Measurements from ENCODE around the gene EPB41L4A. TPM values are rescaled to one million over a fixed set of nuclear protein-coding genes. Genes with fewer than 3 reads are reported as not detected.

The EPB41L4A gene
- total and polyA plus RNA-seq, 2 donors (not counting 3 experiments of a cell fraction or from before 2014, with no cell fraction given): 6.0 to 17.9 TPM

- ChIA-PET POLR2A (interaction anchor here (0.6 kb wide), 1 partner anchor 211 kb away, joined by 3 read pairs; no protein-coding TSS in a partner anchor), CTCF (interaction anchor here (1.0 to 6.3 kb wide), 3 partner anchors 30 to 287 kb away, joined by 3 to 102 read pairs (median 3); partner anchors contain the start of gene EPB41L4A)
- dilution Hi-C loops (cut with MboI; ENCODE audit: extremely low pct_ligation_motif_present, low sequenced_read_pairs) (no loop called here), intact Hi-C loops (cut with micrococcal nuclease) (no loop called here)
- FAIRE-seq (no peak), DNase-seq (ENCODE audit: low read depth, low spot score) (no peak)
- Histone ChIP-seq H3K79me2 (ENCODE audit: control insufficient read depth, insufficient read depth, low read length) (no peaks in the 10 kb centered on the region), H3K4me3 (replicated peaks in 1 of 3; ENCODE audit: insufficient read depth in 1 of 3, low read depth in 1 of 3, low read length in 3 of 3) (no peak overlapping the region), H3K9ac (replicated peaks; ENCODE audit: extremely low read depth, insufficient read depth, low read length) (no peak overlapping the region), H3K27ac (ENCODE audit: insufficient read depth, low read depth, low read length) (no peak overlapping the region), H3K4me2 (ENCODE audit: insufficient read depth, low read length) (no peak overlapping the region), H3K36me3 (ENCODE audit: control insufficient read depth in 2 of 2, extremely low read depth in 1 of 2, insufficient read depth in 2 of 2, low read length in 2 of 2) (peaks cover 0 to 6% of the 10 kb centered on the region in 2 experiments), H3K27me3 (ENCODE audit: control insufficient read depth in 2 of 2, insufficient read depth in 2 of 2, low read length in 2 of 2) (no peaks in the 10 kb centered on the region), H3K9me3 (replicated peaks; ENCODE audit: control insufficient read depth, insufficient read depth, low read length) (no peaks in the 10 kb centered on the region), H3K4me1 (ENCODE audit: control insufficient read depth, extremely low read depth, insufficient read depth, low read length) (no peaks in the 10 kb centered on the region), H4K20me1 (replicated peaks; ENCODE audit: control insufficient read depth, extremely low read depth, insufficient read depth, low read length) (no peaks in the 10 kb centered on the region), H3K9me1 (replicated peaks; ENCODE audit: control insufficient read depth, extremely low read depth, insufficient read depth, low read length) (no peaks in the 10 kb centered on the region), H2AFZ (ENCODE audit: low read depth, low read length) (no peak overlapping the region)
- no peak for TF ChIP-seq EZH2 (IDR thresholded peaks at IDR 0.05; ENCODE audit: borderline replicate concordance, low read depth, low read length, severe bottlenecking)
- no TSS peak for BruUV-seq (replicated peaks)
Observed at GRCh38 chr5:112205846-112206245, 213.2 kb downstream of the EPB41L4A start.

GRCh38 chr5:112203229-112203628 lies 215.8 kb downstream of the EPB41L4A start:
- Histone ChIP-seq H3K27me3 (ENCODE audit: control insufficient read depth in 2 of 2, insufficient read depth in 2 of 2, low read length in 2 of 2) (no peaks in the 10 kb centered on the region), H2AFZ (ENCODE audit: low read depth, low read length) (no peak overlapping the region), H3K4me3 (replicated peaks in 1 of 3; ENCODE audit: insufficient read depth in 1 of 3, low read depth in 1 of 3, low read length in 3 of 3) (no peak overlapping the region), H3K9me3 (replicated peaks; ENCODE audit: control insufficient read depth, insufficient read depth, low read length) (no peaks in the 10 kb centered on the region), H3K79me2 (ENCODE audit: control insufficient read depth, insufficient read depth, low read length) (no peaks in the 10 kb centered on the region), H3K4me1 (ENCODE audit: control insufficient read depth, extremely low read depth, insufficient read depth, low read length) (no peaks in the 10 kb centered on the region), H3K4me2 (ENCODE audit: insufficient read depth, low read length) (no peak overlapping the region), H3K9ac (replicated peaks; ENCODE audit: extremely low read depth, insufficient read depth, low read length) (no peak overlapping the region), H3K36me3 (ENCODE audit: control insufficient read depth in 2 of 2, extremely low read depth in 1 of 2, insufficient read depth in 2 of 2, low read length in 2 of 2) (peaks cover 0 to 6% of the 10 kb centered on the region in 2 experiments), H3K27ac (ENCODE audit: insufficient read depth, low read depth, low read length) (no peak overlapping the region), H4K20me1 (replicated peaks; ENCODE audit: control insufficient read depth, extremely low read depth, insufficient read depth, low read length) (no peaks in the 10 kb centered on the region), H3K9me1 (replicated peaks; ENCODE audit: control insufficient read depth, extremely low read depth, insufficient read depth, low read length) (no peaks in the 10 kb centered on the region)
- intact Hi-C loops (cut with micrococcal nuclease): no loop called here
- no TSS peak for BruUV-seq (replicated peaks)
- FAIRE-seq: peak; percentile 18
- TF ChIP-seq JUN (IDR thresholded peaks at IDR 0.05; ENCODE audit: borderline replicate concordance, insufficient read depth, insufficient read length, low read depth) (no peak), FOS (IDR thresholded peaks at IDR 0.05; ENCODE audit: borderline replicate concordance, insufficient read depth, low read length) (peak; percentile 23), MYC (IDR thresholded peaks at IDR 0.05; ENCODE audit: low read depth, low read length) (no peak), POLR2AphosphoS5 (IDR thresholded peaks at IDR 0.05; ENCODE audit: insufficient read depth, low read depth, low read length) (no peak)
- ChIA-PET CTCF (interaction anchor here (0.8 to 6.3 kb wide), 4 partner anchors 13 to 217 kb away, joined by 3 to 102 read pairs (median 8); partner anchors contain the start of gene EPB41L4A), POLR2A (no interaction called here)
- dilution Hi-C loops (cut with MboI; ENCODE audit: extremely low pct_ligation_motif_present, low sequenced_read_pairs): no loop called here
- no peak for DNase-seq (ENCODE audit: low read depth, low spot score)
